T-helper 1 cell treated with Interleukin-12 subunit alpha and Interleukin-12 subunit beta and Interleukin-4 antibody, amounts not matched to agents 30 μg/mL and 1 μg/mL, for 36 hours (primary cell): ENCODE results near the gene ITSN1.
A peak's percentile ranks its signal among the peaks of the same experiment; 100 is the strongest.

Experiments
- H3K27ac Mint-ChIP-seq: one replicate; pipeline ENCODE4 v1.8.0; 2021; ENCODE audit warnings: mild to moderate bottlenecking, mixed read lengths
- H3K27me3 Mint-ChIP-seq: one replicate; pipeline ENCODE4 v1.8.0; 2021; ENCODE audit warnings: low read depth, mixed read lengths
- H3K36me3 Mint-ChIP-seq: one replicate; pipeline ENCODE4 v1.8.0; 2021; ENCODE audit warnings: low read depth, mixed read lengths
- H3K4me1 Mint-ChIP-seq: one replicate; pipeline ENCODE4 v1.8.0; 2021; ENCODE audit warnings: low read depth, mixed read lengths
- H3K4me3 Mint-ChIP-seq: one replicate; pipeline ENCODE4 v1.8.0; 2021; ENCODE audit warnings: mild to moderate bottlenecking, moderate library complexity, mixed read lengths
- H3K9me3 Mint-ChIP-seq: one replicate; pipeline ENCODE4 v1.8.0; 2021; ENCODE audit warnings: mixed read lengths

Gene ITSN1

GRCh38 chr21:33643658-33644311, 1.5 kb downstream of the ITSN1 start:
- Mint-ChIP-seq H3K4me3 (peak overlapping the region; percentile 86), H3K27me3 (peaks cover 33% of the 10 kb centered on the region), H3K9me3 (no peaks in the 10 kb centered on the region), H3K36me3 (no peaks in the 10 kb centered on the region), H3K27ac (no peak overlapping the region), H3K4me1 (peaks cover 17% of the 10 kb centered on the region)

GRCh38 chr21:33644383-33645074, 2.2 kb downstream of the ITSN1 start:
- no peak overlapping the region for H3K27ac Mint-ChIP-seq
- no peaks in the 10 kb centered on the region for H3K9me3 Mint-ChIP-seq
- H3K4me1 Mint-ChIP-seq: peaks cover 13% of the 10 kb centered on the region
- H3K4me3 Mint-ChIP-seq: no peak overlapping the region
- H3K27me3 Mint-ChIP-seq: peaks cover 33% of the 10 kb centered on the region
- no peaks in the 10 kb centered on the region for H3K36me3 Mint-ChIP-seq

GRCh38 chr21:33645730-33646129, 3.4 kb downstream of the ITSN1 start:
- Mint-ChIP-seq H3K27me3 (peaks cover 36% of the 10 kb centered on the region), H3K4me3 (no peak overlapping the region), H3K4me1 (peaks cover 10% of the 10 kb centered on the region), H3K36me3 (no peaks in the 10 kb centered on the region), H3K27ac (no peak overlapping the region), H3K9me3 (no peaks in the 10 kb centered on the region)

- Mint-ChIP-seq H3K36me3 (no peaks in the 10 kb centered on the region), H3K9me3 (no peaks in the 10 kb centered on the region), H3K4me3 (no peak overlapping the region), H3K27me3 (peaks cover 43% of the 10 kb centered on the region), H3K27ac (no peak overlapping the region), H3K4me1 (peaks cover 7% of the 10 kb centered on the region)
Observed at GRCh38 chr21:33647587-33647986, 5.3 kb downstream of the ITSN1 start.

GRCh38 chr21:33648555-33648954, 6.3 kb downstream of the ITSN1 start:
- peaks cover 3% of the 10 kb centered on the region for H3K4me1 Mint-ChIP-seq
- H3K4me3 Mint-ChIP-seq: no peak overlapping the region
- no peaks in the 10 kb centered on the region for H3K9me3 Mint-ChIP-seq
- no peak overlapping the region for H3K27ac Mint-ChIP-seq
- no peaks in the 10 kb centered on the region for H3K36me3 Mint-ChIP-seq
- H3K27me3 Mint-ChIP-seq: peaks cover 39% of the 10 kb centered on the region

- Mint-ChIP-seq H3K4me1 (no peaks in the 10 kb centered on the region), H3K4me3 (no peak overlapping the region), H3K27ac (no peak overlapping the region), H3K9me3 (no peaks in the 10 kb centered on the region), H3K27me3 (peaks cover 24% of the 10 kb centered on the region), H3K36me3 (no peaks in the 10 kb centered on the region)
Observed at GRCh38 chr21:33650230-33650629, 7.9 kb downstream of the ITSN1 start.

- Mint-ChIP-seq H3K36me3 (no peaks in the 10 kb centered on the region), H3K9me3 (no peaks in the 10 kb centered on the region), H3K27me3 (peaks cover 19% of the 10 kb centered on the region), H3K4me1 (no peaks in the 10 kb centered on the region), H3K4me3 (no peak overlapping the region), H3K27ac (no peak overlapping the region)
Observed at GRCh38 chr21:33650929-33651509, 8.7 kb downstream of the ITSN1 start.

- H3K9me3 Mint-ChIP-seq: no peaks in the 10 kb centered on the region
- H3K27me3 Mint-ChIP-seq: peaks cover 17% of the 10 kb centered on the region
Observed at GRCh38 chr21:33651965-33652680, 9.8 kb downstream of the ITSN1 start.

GRCh38 chr21:33654412-33654811, 12.1 kb downstream of the ITSN1 start:
- peaks cover 18% of the 10 kb centered on the region for H3K27me3 Mint-ChIP-seq
- no peaks in the 10 kb centered on the region for H3K36me3 Mint-ChIP-seq

More at GRCh38 chr21:33651965-33652680, 9.8 kb downstream of the ITSN1 start:
- no peak overlapping the region for H3K4me3 Mint-ChIP-seq
- H3K36me3 Mint-ChIP-seq: no peaks in the 10 kb centered on the region
- no peaks in the 10 kb centered on the region for H3K4me1 Mint-ChIP-seq
- no peak overlapping the region for H3K27ac Mint-ChIP-seq

GRCh38 chr21:33655588-33656221, 13.4 kb downstream of the ITSN1 start:
- peaks cover 15% of the 10 kb centered on the region for H3K27me3 Mint-ChIP-seq
- no peak overlapping the region for H3K4me3 Mint-ChIP-seq
- H3K9me3 Mint-ChIP-seq: no peaks in the 10 kb centered on the region
- H3K4me1 Mint-ChIP-seq: no peaks in the 10 kb centered on the region
- H3K36me3 Mint-ChIP-seq: no peaks in the 10 kb centered on the region
- H3K27ac Mint-ChIP-seq: no peak overlapping the region

More at GRCh38 chr21:33654412-33654811, 12.1 kb downstream of the ITSN1 start:
- Mint-ChIP-seq H3K27ac (no peak overlapping the region), H3K9me3 (no peaks in the 10 kb centered on the region), H3K4me3 (no peak overlapping the region), H3K4me1 (no peaks in the 10 kb centered on the region)

- H3K9me3 Mint-ChIP-seq: no peaks in the 10 kb centered on the region
- no peaks in the 10 kb centered on the region for H3K36me3 Mint-ChIP-seq
- H3K27me3 Mint-ChIP-seq: peaks cover 13% of the 10 kb centered on the region
- no peak overlapping the region for H3K4me3 Mint-ChIP-seq
- H3K27ac Mint-ChIP-seq: no peak overlapping the region
- H3K4me1 Mint-ChIP-seq: no peaks in the 10 kb centered on the region
Observed at GRCh38 chr21:33657124-33657820, 15.0 kb downstream of the ITSN1 start.

GRCh38 chr21:33658919-33659567, 16.7 kb downstream of the ITSN1 start:
- Mint-ChIP-seq H3K9me3 (no peaks in the 10 kb centered on the region), H3K27ac (no peak overlapping the region), H3K36me3 (no peaks in the 10 kb centered on the region), H3K4me3 (no peak overlapping the region), H3K27me3 (peaks cover 10% of the 10 kb centered on the region), H3K4me1 (no peaks in the 10 kb centered on the region)

GRCh38 chr21:33659568-33659949, 17.3 kb downstream of the ITSN1 start:
- Mint-ChIP-seq H3K9me3 (no peaks in the 10 kb centered on the region), H3K4me3 (no peak overlapping the region), H3K4me1 (no peaks in the 10 kb centered on the region), H3K27ac (no peak overlapping the region), H3K36me3 (no peaks in the 10 kb centered on the region), H3K27me3 (peaks cover 10% of the 10 kb centered on the region)
